HFFc6 (cell line): Measurements from ENCODE around the gene ZNF408. TPM values are rescaled to one million over a fixed set of nuclear protein-coding genes. Genes with fewer than 3 reads are reported as not detected.

Source experiments
- DNase-seq: peaks from one replicate; pipeline ENCODE4 v3.0.0-alpha.2; 2018
- H3K27ac Mint-ChIP-seq: 2 replicates; pipeline ENCODE4 v1.8.0; 2020; ENCODE audit warnings: mild to moderate bottlenecking, mixed read lengths
- H3K27me3 Mint-ChIP-seq: 2 replicates; pipeline ENCODE4 v1.8.0; 2021; ENCODE audit warnings: mild to moderate bottlenecking, moderate library complexity, mixed read lengths; ENCODE audit not compliant: insufficient read depth
- H3K36me3 Mint-ChIP-seq: 2 replicates; pipeline ENCODE4 v1.8.0; 2021; ENCODE audit warnings: low read depth, mixed read lengths
- H3K4me1 Mint-ChIP-seq: 2 replicates; pipeline ENCODE4 v1.8.0; 2020; ENCODE audit warnings: low read depth, mixed read lengths
- H3K4me3 Mint-ChIP-seq: 2 replicates; pipeline ENCODE4 v1.8.0; 2020; ENCODE audit warnings: mild to moderate bottlenecking, moderate library complexity, mixed read lengths
- H3K9me3 Mint-ChIP-seq: 2 replicates; pipeline ENCODE4 v1.8.0; 2020; ENCODE audit warnings: mild to moderate bottlenecking, mixed read lengths
- CTCF ChIP-seq: fragments of 200-600 bp; sonication (generic); IDR thresholded peaks from 2 replicates; pipeline ENCODE4 v1.5.0; 2021; ENCODE audit warnings: antibody characterized with exemption, mild to moderate bottlenecking
- microRNA-seq: library from miRNA; unstranded; fragments of <30 nt; microRNA quantifications from one replicate; pipeline ENCODE4, GENCODE V29; 2019
- total RNA-seq, 6 experiments: library from RNA; stranded (reverse); fragmentation: NEBNext Ultra II Directional; extraction: Animal tissue kit (Norgen Biotek cat#: 25700); gene quantifications; 2 replicates in 1 of 6; 3 replicates in 5 of 6; pipeline ENCODE4 v1.2.3, GENCODE V29; 2021

The ZNF408 gene
- total RNA-seq, 6 experiments from 2014 or later, result 7.6 to 12.3 (median 9.0) TPM

DNA sequence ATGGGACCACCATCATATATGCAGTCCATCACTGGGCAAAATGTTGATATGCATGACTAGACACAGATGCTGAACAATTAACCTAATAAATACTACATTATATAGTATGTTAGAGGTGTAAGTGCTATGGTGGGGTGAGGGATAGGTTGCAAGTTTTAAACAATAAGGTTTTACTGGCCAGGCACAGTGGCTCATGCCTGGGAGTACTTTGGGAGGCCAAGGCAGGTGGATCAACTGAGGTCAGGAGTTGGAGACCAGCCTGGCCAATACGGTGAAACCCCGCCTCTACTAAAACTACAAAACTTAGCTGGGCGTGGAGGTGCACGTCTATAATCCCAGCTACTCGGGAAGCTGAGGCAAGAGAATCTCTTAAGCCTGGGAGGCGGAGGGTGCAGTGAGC lies 46.3 kb downstream of the ZNF408 start:
- Mint-ChIP-seq H3K4me3 (no peak overlapping the region), H3K4me1 (no peaks in the 10 kb centered on the region), H3K27me3 (no peaks in the 10 kb centered on the region; the same call in 1 of the 2 replicates), H3K27ac (no peak overlapping the region), H3K9me3 (no peaks in the 10 kb centered on the region), H3K36me3 (peaks cover 65% of the 10 kb centered on the region)
- no peak for TF ChIP-seq CTCF
- no peak for DNase-seq

Small RNA genes within 50 kb of the gene (microRNA-seq; reads per million reads assigned to microRNA genes)
- gene MIR5582, result not detected

Other genes starting within 250 kb of the ZNF408 start
- 10 to 100 TPM; 23.2 to 25.9 (median 24.4) TPM for gene AMBRA1, start 107.0 kb upstream of the ZNF408 start, total RNA-seq
- 1 to 10 TPM; 3.8 to 5.2 (median 4.7) TPM for gene HARBI1, start 83.8 kb upstream of the ZNF408 start, total RNA-seq
- 10 to 100 TPM; 64.2 to 94.0 (median 85.3) TPM for gene ATG13, start 83.5 kb upstream of the ZNF408 start, total RNA-seq
- 100 to 1,000 TPM; 107 to 134 (median 110) TPM for gene ARHGAP1, start 412 bp upstream of the ZNF408 start, total RNA-seq
- gene F2, start 18.2 kb downstream of the ZNF408 start, total RNA-seq, result not detected
- 100 to 1,000 TPM in 5 of 6 experiments, 10 to 100 TPM in 1; 87.8 to 125 (median 116) TPM for gene CKAP5, start 145.2 kb downstream of the ZNF408 start, total RNA-seq
- 1 to 10 TPM; 1.4 to 2.1 (median 1.8) TPM for gene LRP4, start 217.5 kb downstream of the ZNF408 start, total RNA-seq
- 10 to 100 TPM; 19.4 to 29.2 (median 27.1) TPM for gene CSTPP1, start 235.7 kb downstream of the ZNF408 start, total RNA-seq